Activated CD8-positive, alpha-beta T cell treated with anti-CD3 and anti-CD28 coated beads, Interleukin-2, amount 10 ng/mL, durations not matched to agents 7 days and 5 days (primary cell): Measurements from ENCODE around the gene HOXA10. TPM values are rescaled to one million over a fixed set of nuclear protein-coding genes. Genes with fewer than 3 reads are reported as not detected.
A peak's percentile ranks its signal among the peaks of the same experiment; 100 is the strongest.

ENCODE experiments used
- ATAC-seq: fragments of 150-1000 bp; cut with Tn5 transposase; one replicate; pipeline ENCODE4 v1.10.0; 2021; ENCODE audit warnings: moderate library complexity
- CTCF ChIA-PET: fragments of 350-600 bp; sonication (Branson Sonifier 250); formaldehyde crosslinking; loops from one replicate; lab custom pipeline; 2021; ENCODE audit warnings: antibody characterized with exemption; lab: Charles Lee
- POLR2A ChIA-PET: fragments of 350-600 bp; sonication (Branson Sonifier 250); formaldehyde crosslinking; loops from one replicate; lab custom pipeline; 2021; ENCODE audit warnings: antibody characterized with exemption; lab: Charles Lee
- DNase-seq: peaks from one replicate; pipeline ENCODE4 v3.0.0-alpha.2; 2020
- H3K27ac Mint-ChIP-seq: one replicate; pipeline ENCODE4 v1.8.0; 2021; ENCODE audit warnings: mild to moderate bottlenecking, mixed read lengths
- H3K27me3 Mint-ChIP-seq: one replicate; pipeline ENCODE4 v1.8.0; 2021; ENCODE audit warnings: low read depth, mixed read lengths
- H3K36me3 Mint-ChIP-seq: one replicate; pipeline ENCODE4 v1.8.0; 2021; ENCODE audit warnings: low read depth, mixed read lengths
- H3K4me1 Mint-ChIP-seq: one replicate; pipeline ENCODE4 v1.8.0; 2021; ENCODE audit warnings: low read depth, mixed read lengths
- H3K4me3 Mint-ChIP-seq: one replicate; pipeline ENCODE4 v1.8.0; 2021; ENCODE audit warnings: mild to moderate bottlenecking, mixed read lengths
- H3K9me3 Mint-ChIP-seq: one replicate; pipeline ENCODE4 v1.8.0; 2022; ENCODE audit warnings: mixed read lengths; ENCODE audit not compliant: insufficient read depth
- total RNA-seq, 2 experiments: library from RNA; stranded (reverse); gene quantifications; one replicate each; pipeline ENCODE4 v1.2.3, GENCODE V29; 2021

The HOXA10 gene
- total RNA-seq, 2 experiments from 2014 or later: not detected

- peaks cover 4% of the 10 kb centered on the region for H3K36me3 Mint-ChIP-seq
- H3K9me3 Mint-ChIP-seq: no peaks in the 10 kb centered on the region
- H3K4me1 Mint-ChIP-seq: peaks cover 28% of the 10 kb centered on the region
- H3K4me3 Mint-ChIP-seq: no peak overlapping the region
- ChIA-PET CTCF (interaction anchor here (1.6 to 6.1 kb wide), 2 partner anchors 14 to 499 kb away, joined by 4 to 37 read pairs; no protein-coding TSS in a partner anchor), POLR2A (no interaction called here)
- ATAC-seq (no peak), DNase-seq (no peak)
- peaks cover 70% of the 10 kb centered on the region for H3K27me3 Mint-ChIP-seq
- no peak overlapping the region for H3K27ac Mint-ChIP-seq
Observed at GRCh38 chr7:27181795-27182275, 7.7 kb upstream of the HOXA10 start.

DNA sequence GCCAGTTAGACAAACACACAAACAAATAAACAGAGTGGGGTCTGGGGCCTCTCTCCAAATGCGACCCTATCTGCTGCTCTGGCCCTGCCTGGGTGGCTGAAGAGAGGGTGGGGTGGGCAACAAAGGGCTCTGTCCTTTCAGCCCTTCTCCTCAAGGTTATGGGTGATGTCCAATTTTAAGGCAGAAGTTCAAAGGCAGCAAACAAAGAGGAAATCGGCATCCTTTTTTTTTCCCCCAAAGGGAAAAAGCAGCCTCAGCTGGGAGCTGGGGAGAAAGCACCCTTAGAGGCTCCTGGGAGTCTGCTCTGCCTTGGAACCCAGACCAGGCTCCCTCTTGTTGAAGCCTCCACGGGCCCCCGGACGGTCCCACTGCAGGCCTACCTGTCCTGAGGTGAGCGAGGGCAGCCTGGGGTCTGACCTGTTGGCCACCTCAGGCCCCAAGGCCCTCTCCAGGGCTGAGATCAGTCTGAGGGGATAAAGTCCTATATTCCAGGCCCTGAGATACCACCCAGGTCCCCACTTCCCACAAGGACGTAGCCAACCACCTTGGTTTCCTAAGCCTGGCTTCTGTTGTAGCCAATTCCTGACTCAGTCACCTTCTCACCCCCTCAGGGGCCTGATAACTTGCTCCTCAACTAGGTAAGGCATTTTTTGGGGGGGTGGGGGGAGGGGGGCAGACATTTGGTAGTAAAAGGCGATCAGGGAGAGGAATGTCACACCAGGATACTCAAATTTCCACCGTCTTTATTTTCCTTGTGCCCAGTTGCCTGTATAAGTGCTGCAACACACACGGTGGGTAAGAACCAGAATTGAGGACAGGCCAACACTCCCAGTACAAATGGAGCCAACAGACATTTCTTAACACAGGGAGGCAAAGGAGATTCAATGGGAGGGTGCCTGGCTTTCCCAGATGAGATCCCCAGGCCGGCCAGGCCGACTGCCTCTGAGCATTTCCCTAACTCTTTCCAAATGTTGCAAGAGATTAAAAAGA lies 6.6 kb upstream of the HOXA10 start:
- ATAC-seq: no peak
- ChIA-PET POLR2A (no interaction called here), CTCF (interaction anchor here (0.6 to 2.8 kb wide), 15 partner anchors 9 to 863 kb away, joined by 3 to 25 read pairs (median 4); no protein-coding TSS in a partner anchor)
- Mint-ChIP-seq H3K27ac (no peak overlapping the region), H3K4me1 (peaks cover 23% of the 10 kb centered on the region), H3K27me3 (peaks cover 64% of the 10 kb centered on the region), H3K9me3 (no peaks in the 10 kb centered on the region), H3K36me3 (peaks cover 4% of the 10 kb centered on the region), H3K4me3 (no peak overlapping the region)
- no peak for DNase-seq

- DNase-seq (peak; percentile 62), ATAC-seq (peak; percentile 59)
- Mint-ChIP-seq H3K36me3 (peaks cover 5% of the 10 kb centered on the region), H3K4me3 (no peak overlapping the region), H3K27me3 (peaks cover 63% of the 10 kb centered on the region), H3K9me3 (no peaks in the 10 kb centered on the region), H3K27ac (no peak overlapping the region), H3K4me1 (peaks cover 15% of the 10 kb centered on the region)
- ChIA-PET CTCF (interaction anchor here (0.6 to 2.8 kb wide), 18 partner anchors 9 to 862 kb away, joined by 3 to 25 read pairs (median 4); no protein-coding TSS in a partner anchor), POLR2A (no interaction called here)
Observed at GRCh38 chr7:27179503-27180430, 5.6 kb upstream of the HOXA10 start.

GRCh38 chr7:27179030-27179429 lies 4.9 kb upstream of the HOXA10 start:
- peaks cover 10% of the 10 kb centered on the region for H3K4me1 Mint-ChIP-seq
- peaks cover 62% of the 10 kb centered on the region for H3K27me3 Mint-ChIP-seq
- ATAC-seq: no peak
- H3K4me3 Mint-ChIP-seq: no peak overlapping the region
- H3K9me3 Mint-ChIP-seq: no peaks in the 10 kb centered on the region
- POLR2A ChIA-PET: no interaction called here
- CTCF ChIA-PET: interaction anchor here (1.2 to 2.8 kb wide), 10 partner anchors 9 to 496 kb away, joined by 4 to 25 read pairs (median 6); no protein-coding TSS in a partner anchor
- DNase-seq: no peak
- H3K36me3 Mint-ChIP-seq: peaks cover 3% of the 10 kb centered on the region
- no peak overlapping the region for H3K27ac Mint-ChIP-seq

- H3K4me1 Mint-ChIP-seq: peaks cover 7% of the 10 kb centered on the region
- peaks cover 3% of the 10 kb centered on the region for H3K36me3 Mint-ChIP-seq
- H3K9me3 Mint-ChIP-seq: no peaks in the 10 kb centered on the region
- ChIA-PET POLR2A (no interaction called here), CTCF (interaction anchor here (1.2 to 2.8 kb wide), 4 partner anchors 11 to 495 kb away, joined by 4 to 25 read pairs (median 14); no protein-coding TSS in a partner anchor)
- H3K27me3 Mint-ChIP-seq: peaks cover 57% of the 10 kb centered on the region
- DNase-seq (no peak), ATAC-seq (no peak)
- H3K27ac Mint-ChIP-seq: no peak overlapping the region
- H3K4me3 Mint-ChIP-seq: no peak overlapping the region
Observed at GRCh38 chr7:27178366-27178765, 4.2 kb upstream of the HOXA10 start.

DNA sequence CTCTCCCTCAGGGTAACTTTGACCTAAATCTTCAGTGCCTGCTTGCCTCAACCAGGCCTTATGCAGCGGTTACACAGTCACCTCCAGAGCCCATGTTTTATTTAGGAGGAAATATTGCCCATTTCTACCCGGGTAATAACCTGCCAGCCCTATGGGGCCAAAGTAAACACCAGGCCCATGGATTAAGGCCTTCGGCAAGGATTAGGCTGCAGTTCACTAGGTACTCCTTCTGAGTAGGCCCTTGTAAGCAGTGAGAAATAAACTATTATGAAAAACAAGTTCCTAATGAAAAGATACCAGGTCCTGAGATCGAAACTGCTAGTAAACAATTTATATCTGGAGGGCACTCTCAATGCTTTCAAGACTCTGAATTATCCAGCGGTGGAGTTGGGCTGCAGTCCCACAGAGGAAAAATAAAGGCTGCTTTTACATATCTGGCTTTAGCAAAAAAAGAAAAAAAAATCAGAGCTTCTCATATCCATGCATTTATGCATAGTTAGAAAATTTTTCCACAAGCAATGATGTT lies 3.7 kb upstream of the HOXA10 start:
- Mint-ChIP-seq H3K4me3 (no peak overlapping the region), H3K27me3 (peaks cover 55% of the 10 kb centered on the region), H3K36me3 (peaks cover 3% of the 10 kb centered on the region), H3K9me3 (no peaks in the 10 kb centered on the region), H3K27ac (no peak overlapping the region), H3K4me1 (peaks cover 7% of the 10 kb centered on the region)
- DNase-seq (no peak), ATAC-seq (no peak)
- CTCF ChIA-PET: interaction anchor here (0.7 to 2.8 kb wide), 3 partner anchors 12 to 18 kb away, joined by 3 to 23 read pairs (median 6); no protein-coding TSS in a partner anchor
- POLR2A ChIA-PET: no interaction called here

GRCh38 chr7:27176962-27177794 lies 3.1 kb upstream of the HOXA10 start:
- Mint-ChIP-seq H3K4me1 (peaks cover 9% of the 10 kb centered on the region), H3K4me3 (no peak overlapping the region), H3K27me3 (peaks cover 54% of the 10 kb centered on the region), H3K27ac (no peak overlapping the region), H3K9me3 (no peaks in the 10 kb centered on the region), H3K36me3 (peaks cover 3% of the 10 kb centered on the region)
- ATAC-seq (no peak), DNase-seq (no peak)
- ChIA-PET CTCF (interaction anchor here (0.6 to 2.4 kb wide), 5 partner anchors 13 to 452 kb away, joined by 3 to 13 read pairs (median 3); no protein-coding TSS in a partner anchor), POLR2A (no interaction called here)

DNA sequence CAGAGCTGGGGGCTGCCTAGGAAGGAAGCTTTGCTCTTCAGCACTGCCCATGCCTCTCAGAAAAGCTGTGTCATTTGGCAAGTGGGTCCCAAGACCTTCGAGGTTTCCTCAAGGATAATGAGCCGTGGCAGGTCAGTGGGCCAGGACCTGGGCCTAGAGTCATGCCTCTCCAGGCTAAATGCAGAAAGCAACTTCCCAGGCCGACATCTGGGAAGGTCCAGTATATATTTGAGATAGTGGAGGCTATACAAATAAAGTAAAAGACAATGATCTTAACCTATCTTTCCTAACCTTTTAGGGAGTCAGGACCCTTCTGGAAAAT lies 2.4 kb upstream of the HOXA10 start:
- Mint-ChIP-seq H3K27me3 (peaks cover 56% of the 10 kb centered on the region), H3K27ac (no peak overlapping the region), H3K4me1 (peaks cover 14% of the 10 kb centered on the region), H3K9me3 (no peaks in the 10 kb centered on the region), H3K4me3 (no peak overlapping the region), H3K36me3 (peaks cover 7% of the 10 kb centered on the region)
- POLR2A ChIA-PET: no interaction called here
- CTCF ChIA-PET: interaction anchor here (0.9 to 2.4 kb wide), 4 partner anchors 16 to 495 kb away, joined by 3 to 13 read pairs (median 4); no protein-coding TSS in a partner anchor
- ATAC-seq (no peak), DNase-seq (no peak)

GRCh38 chr7:27175626-27176523 lies 1.8 kb upstream of the HOXA10 start:
- Mint-ChIP-seq H3K4me1 (peaks cover 15% of the 10 kb centered on the region), H3K27me3 (peaks cover 56% of the 10 kb centered on the region), H3K27ac (no peak overlapping the region), H3K9me3 (no peaks in the 10 kb centered on the region), H3K4me3 (no peak overlapping the region), H3K36me3 (peaks cover 7% of the 10 kb centered on the region)
- no peak for ATAC-seq
- DNase-seq: no peak
- POLR2A ChIA-PET: no interaction called here
- CTCF ChIA-PET: interaction anchor here (0.9 to 2.4 kb wide), 4 partner anchors 15 to 494 kb away, joined by 3 to 13 read pairs (median 4); no protein-coding TSS in a partner anchor
